Neural cell (in vitro differentiated cells): ENCODE measurements around the gene FRMD4B. TPM values are rescaled to one million over a fixed set of nuclear protein-coding genes. Genes with fewer than 3 reads are reported as not detected.

Experiments
- H2AFZ ChIP-seq: fragments of 200-600, 300-800 bp; sonication (generic), shearing (Covaris generic); 2 replicates; pipeline ENCODE4 v1.6.0; 2014; ENCODE audit warnings: low read depth, mild to moderate bottlenecking, antibody characterized with exemption, low read length, moderate library complexity
- H3F3A ChIP-seq: fragments of 200-600 bp; shearing (Covaris generic); 2 replicates; pipeline ENCODE4 v1.6.1; 2016; ENCODE audit warnings: mild to moderate bottlenecking, moderate library complexity, mixed read lengths, antibody characterized with exemption, low read length; ENCODE audit not compliant: insufficient read depth, poor library complexity, severe bottlenecking
- H3K27ac ChIP-seq: fragments of 200-600, 300-800 bp; sonication (generic), shearing (Covaris generic); 2 replicates; pipeline ENCODE4 v1.5.1; 2014; ENCODE audit warnings: mild to moderate bottlenecking, low read length, moderate library complexity
- H3K27me3 ChIP-seq: fragments of 300-800, 200-600 bp; sonication (generic), shearing (Covaris generic); 2 replicates; pipeline ENCODE4 v1.6.0; 2014; ENCODE audit warnings: mild to moderate bottlenecking, low read depth, low read length, moderate library complexity; ENCODE audit not compliant: insufficient read depth
- H3K36me3 ChIP-seq: fragments of 300-800, 200-600 bp; sonication (generic), shearing (Covaris generic); 2 replicates; pipeline ENCODE4 v1.5.1; 2014; ENCODE audit warnings: mild to moderate bottlenecking, antibody characterized with exemption, low read length, moderate library complexity; ENCODE audit not compliant: insufficient read depth
- H3K4me2 ChIP-seq: fragments of 300-800, 200-600 bp; sonication (generic), shearing (Covaris generic); 2 replicates; pipeline ENCODE4 v1.6.0; 2014; ENCODE audit warnings: mild to moderate bottlenecking, low read length
- H3K4me3 ChIP-seq: fragments of 300-800, 200-600 bp; sonication (generic), shearing (Covaris generic); 2 replicates; pipeline ENCODE4 v1.5.1; 2014; ENCODE audit warnings: mild to moderate bottlenecking, low read length, moderate library complexity
- H3K79me2 ChIP-seq: fragments of 200-600 bp; shearing (Covaris generic); replicated peaks from 2 replicates; pipeline ENCODE4 v1.6.0; 2014; ENCODE audit warnings: mild to moderate bottlenecking, low read length, moderate library complexity; ENCODE audit not compliant: insufficient read depth
- H3K9ac ChIP-seq: fragments of 300-800, 200-600 bp; sonication (generic), shearing (Covaris generic); 2 replicates; pipeline ENCODE4 v1.6.1; 2016; ENCODE audit warnings: mild to moderate bottlenecking, low read length, mixed read lengths
- H3K9me2 ChIP-seq: fragments of 200-600 bp; shearing (Covaris generic); 2 replicates; pipeline ENCODE4 v1.6.1; 2016; ENCODE audit warnings: mild to moderate bottlenecking, low read length, mixed read lengths; ENCODE audit not compliant: insufficient read depth
- H3K9me3 ChIP-seq: fragments of 200-600, 300-800 bp; sonication (generic), shearing (Covaris generic); 2 replicates; pipeline ENCODE4 v1.6.1; 2016; ENCODE audit warnings: mild to moderate bottlenecking, mixed run types, low read length, moderate library complexity, mixed read lengths
- H4K20me1 ChIP-seq: fragments of 200-600 bp; shearing (Covaris generic); 2 replicates; pipeline ENCODE4 v1.6.1; 2016; ENCODE audit warnings: mild to moderate bottlenecking, mixed run types; ENCODE audit not compliant: insufficient read depth
- EZH2 ChIP-seq: fragments of 200-600, 300-800 bp; shearing (Covaris generic), sonication (generic); IDR thresholded peaks from 2 replicates; pipeline ENCODE4 v1.6.1; 2014; ENCODE audit warnings: antibody characterized with exemption, low read length, borderline replicate concordance, mild to moderate bottlenecking; ENCODE audit not compliant: insufficient read depth, poor library complexity, severe bottlenecking
- MXI1 ChIP-seq: fragments of 450-650 bp; conservative IDR thresholded peaks from 2 replicates; pipeline ENCODE4 v1.6.1; 2014; ENCODE audit warnings: antibody characterized with exemption, mild to moderate bottlenecking; ENCODE audit not compliant: poor library complexity, severe bottlenecking
- POLR2AphosphoS5 ChIP-seq: IDR thresholded peaks from 2 replicates; pipeline ENCODE4 v1.6.1; 2012
- RAD21 ChIP-seq: fragments of 450-650 bp; conservative IDR thresholded peaks from 2 replicates; pipeline ENCODE4 v1.6.1; 2014; ENCODE audit warnings: antibody characterized with exemption, mild to moderate bottlenecking, moderate library complexity
- SMC3 ChIP-seq: fragments of 450-650 bp; conservative IDR thresholded peaks from 2 replicates; pipeline ENCODE4 v1.6.1; 2014; ENCODE audit warnings: antibody characterized with exemption, mild to moderate bottlenecking, moderate library complexity; ENCODE audit not compliant: poor library complexity
- TAF1 ChIP-seq: IDR thresholded peaks from 2 replicates; pipeline ENCODE4 v1.6.1; 2012; ENCODE audit warnings: low read depth
- polyA plus RNA-seq: library from polyadenylated mRNA; depleted of rRNA; stranded (reverse); fragments of >200 nt; gene quantifications from 2 replicates; pipeline ENCODE4 v1.2.3, GENCODE V29; 2014
- TF ChIP-seq, protein P1 (sequence below): IDR thresholded peaks from 2 replicates; pipeline ENCODE4 v1.6.1; 2012; ENCODE audit warnings: borderline replicate concordance
- TF ChIP-seq, protein P2 (sequence below): fragments of 450-650 bp; IDR thresholded peaks from 2 replicates; pipeline ENCODE4 v1.5.1; 2014; ENCODE audit warnings: antibody characterized with exemption, mild to moderate bottlenecking, moderate library complexity; ENCODE audit not compliant: poor library complexity, severe bottlenecking

The FRMD4B gene
- polyA plus RNA-seq, 1 donor from 2014 or later = 6.2 TPM

DNA sequence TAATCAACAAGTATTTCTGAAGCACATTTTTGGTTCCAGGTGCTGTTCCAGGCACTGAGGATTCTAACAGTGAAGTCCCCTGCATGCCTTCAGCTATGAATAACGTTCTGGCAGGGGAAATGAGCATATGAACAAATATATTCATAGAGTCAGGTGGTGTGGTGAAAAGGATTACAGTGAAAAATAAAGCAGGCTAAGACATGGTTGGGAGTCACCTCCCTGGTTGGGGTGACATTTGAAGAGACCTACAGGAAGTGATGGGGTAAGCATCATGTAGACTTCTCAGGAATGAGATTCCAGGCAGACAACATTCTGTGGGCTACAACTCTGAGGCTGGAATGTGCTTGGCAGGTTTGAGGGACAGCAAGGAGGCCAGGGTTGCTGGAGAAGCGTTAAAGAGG lies 15.0 kb downstream of the FRMD4B start:
- TF ChIP-seq, protein P1, sequence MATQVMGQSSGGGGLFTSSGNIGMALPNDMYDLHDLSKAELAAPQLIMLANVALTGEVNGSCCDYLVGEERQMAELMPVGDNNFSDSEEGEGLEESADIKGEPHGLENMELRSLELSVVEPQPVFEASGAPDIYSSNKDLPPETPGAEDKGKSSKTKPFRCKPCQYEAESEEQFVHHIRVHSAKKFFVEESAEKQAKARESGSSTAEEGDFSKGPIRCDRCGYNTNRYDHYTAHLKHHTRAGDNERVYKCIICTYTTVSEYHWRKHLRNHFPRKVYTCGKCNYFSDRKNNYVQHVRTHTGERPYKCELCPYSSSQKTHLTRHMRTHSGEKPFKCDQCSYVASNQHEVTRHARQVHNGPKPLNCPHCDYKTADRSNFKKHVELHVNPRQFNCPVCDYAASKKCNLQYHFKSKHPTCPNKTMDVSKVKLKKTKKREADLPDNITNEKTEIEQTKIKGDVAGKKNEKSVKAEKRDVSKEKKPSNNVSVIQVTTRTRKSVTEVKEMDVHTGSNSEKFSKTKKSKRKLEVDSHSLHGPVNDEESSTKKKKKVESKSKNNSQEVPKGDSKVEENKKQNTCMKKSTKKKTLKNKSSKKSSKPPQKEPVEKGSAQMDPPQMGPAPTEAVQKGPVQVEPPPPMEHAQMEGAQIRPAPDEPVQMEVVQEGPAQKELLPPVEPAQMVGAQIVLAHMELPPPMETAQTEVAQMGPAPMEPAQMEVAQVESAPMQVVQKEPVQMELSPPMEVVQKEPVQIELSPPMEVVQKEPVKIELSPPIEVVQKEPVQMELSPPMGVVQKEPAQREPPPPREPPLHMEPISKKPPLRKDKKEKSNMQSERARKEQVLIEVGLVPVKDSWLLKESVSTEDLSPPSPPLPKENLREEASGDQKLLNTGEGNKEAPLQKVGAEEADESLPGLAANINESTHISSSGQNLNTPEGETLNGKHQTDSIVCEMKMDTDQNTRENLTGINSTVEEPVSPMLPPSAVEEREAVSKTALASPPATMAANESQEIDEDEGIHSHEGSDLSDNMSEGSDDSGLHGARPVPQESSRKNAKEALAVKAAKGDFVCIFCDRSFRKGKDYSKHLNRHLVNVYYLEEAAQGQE = no peak
- Histone ChIP-seq H3K79me2 (no peaks in the 10 kb centered on the region), H3F3A (no peaks in the 10 kb centered on the region), H3K36me3 (no peaks in the 10 kb centered on the region), H3K9me3 (no peaks in the 10 kb centered on the region), H3K9ac (no peak overlapping the region), H2AFZ (no peak overlapping the region), H3K4me2 (no peak overlapping the region), H3K9me2 (no peaks in the 10 kb centered on the region), H4K20me1 (no peaks in the 10 kb centered on the region), H3K4me3 (no peak overlapping the region), H3K27ac (no peak overlapping the region), H3K27me3 (no peaks in the 10 kb centered on the region)

- H3K4me2 ChIP-seq = no peak overlapping the region
- TF ChIP-seq EZH2 = no peak
- TF ChIP-seq, protein P1 = no peak
- no peak for TF ChIP-seq RAD21
- no peak for TF ChIP-seq POLR2AphosphoS5
- no peak overlapping the region for H3K27ac ChIP-seq
- H3K4me3 ChIP-seq = no peak overlapping the region
- H3K79me2 ChIP-seq = no peaks in the 10 kb centered on the region
- no peaks in the 10 kb centered on the region for H3K36me3 ChIP-seq
- H3K9ac ChIP-seq = no peak overlapping the region
- H4K20me1 ChIP-seq = no peaks in the 10 kb centered on the region
- H3K27me3 ChIP-seq = no peaks in the 10 kb centered on the region
- H3F3A ChIP-seq = no peaks in the 10 kb centered on the region
- H3K9me3 ChIP-seq = no peaks in the 10 kb centered on the region
- no peak overlapping the region for H2AFZ ChIP-seq
- H3K9me2 ChIP-seq = no peaks in the 10 kb centered on the region
Observed at GRCh38 chr3:69370156-69370883, 15.6 kb downstream of the FRMD4B start.

GRCh38 chr3:69368129-69368741 lies 17.7 kb downstream of the FRMD4B start:
- Histone ChIP-seq H3F3A (no peaks in the 10 kb centered on the region), H3K9me3 (no peaks in the 10 kb centered on the region), H3K79me2 (no peaks in the 10 kb centered on the region), H3K27ac (no peak overlapping the region), H3K9ac (no peak overlapping the region), H3K9me2 (no peaks in the 10 kb centered on the region), H2AFZ (no peak overlapping the region), H4K20me1 (no peaks in the 10 kb centered on the region), H3K27me3 (no peaks in the 10 kb centered on the region), H3K36me3 (no peaks in the 10 kb centered on the region), H3K4me3 (no peak overlapping the region), H3K4me2 (no peak overlapping the region)
- TF ChIP-seq, protein P2, sequence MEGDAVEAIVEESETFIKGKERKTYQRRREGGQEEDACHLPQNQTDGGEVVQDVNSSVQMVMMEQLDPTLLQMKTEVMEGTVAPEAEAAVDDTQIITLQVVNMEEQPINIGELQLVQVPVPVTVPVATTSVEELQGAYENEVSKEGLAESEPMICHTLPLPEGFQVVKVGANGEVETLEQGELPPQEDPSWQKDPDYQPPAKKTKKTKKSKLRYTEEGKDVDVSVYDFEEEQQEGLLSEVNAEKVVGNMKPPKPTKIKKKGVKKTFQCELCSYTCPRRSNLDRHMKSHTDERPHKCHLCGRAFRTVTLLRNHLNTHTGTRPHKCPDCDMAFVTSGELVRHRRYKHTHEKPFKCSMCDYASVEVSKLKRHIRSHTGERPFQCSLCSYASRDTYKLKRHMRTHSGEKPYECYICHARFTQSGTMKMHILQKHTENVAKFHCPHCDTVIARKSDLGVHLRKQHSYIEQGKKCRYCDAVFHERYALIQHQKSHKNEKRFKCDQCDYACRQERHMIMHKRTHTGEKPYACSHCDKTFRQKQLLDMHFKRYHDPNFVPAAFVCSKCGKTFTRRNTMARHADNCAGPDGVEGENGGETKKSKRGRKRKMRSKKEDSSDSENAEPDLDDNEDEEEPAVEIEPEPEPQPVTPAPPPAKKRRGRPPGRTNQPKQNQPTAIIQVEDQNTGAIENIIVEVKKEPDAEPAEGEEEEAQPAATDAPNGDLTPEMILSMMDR = no peak
- TF ChIP-seq MXI1 = no peak
- TF ChIP-seq, protein P1 = no peak
- TF ChIP-seq POLR2AphosphoS5 = no peak
- no peak for TF ChIP-seq SMC3
- no peak for TF ChIP-seq TAF1
- no peak for TF ChIP-seq EZH2
